H1 (cell line): ENCODE data around the gene RABL3.

Experiments
- CHD1 ChIP-seq: IDR thresholded peaks from 2 replicates; pipeline ENCODE4 v1.6.1; 2012; ENCODE audit warnings: low read depth, low read length, improper control_type of control experiment
- MAX ChIP-seq: IDR thresholded peaks from 2 replicates; pipeline ENCODE4 v1.6.1; 2012; ENCODE audit warnings: inconsistent platforms
- RAD21 ChIP-seq, 2 experiments: IDR thresholded peaks in 1 of 2; conservative IDR thresholded peaks in 1 of 2; 2 replicates each; pipeline ENCODE4 v1.6.1; 2011; ENCODE audit warnings: low read depth in 2 of 2, low read length in 2 of 2, improper control_type of control experiment in 1 of 2, inconsistent platforms in 1 of 2, mild to moderate bottlenecking in 1 of 2, moderate library complexity in 1 of 2

- no peak for TF ChIP-seq MAX
- TF ChIP-seq CHD1: no peak
- no peak for TF ChIP-seq RAD21 (IDR thresholded peaks at IDR 0.05 in 1 of 2, conservative IDR thresholded peaks at IDR 0.05 in 1 of 2; ENCODE audit: low read depth in 2 of 2, low read length in 2 of 2)
These were observed 94.0 kb downstream of the RABL3 start for GRCh38 chr3:120648290-120648689.
